ENCODE results near the gene KCNK17. TPM values are rescaled to one million over a fixed set of nuclear protein-coding genes. Genes with fewer than 3 reads are reported as not detected.

KCNK17 gene
- total RNA-seq, 1 experiment from 2014 or later: not detected

- Histone ChIP-seq H4K20me1 (ENCODE audit: insufficient read depth) (no peaks in the 10 kb centered on the region), H3K27me3 (ENCODE audit: insufficient read depth, low read length) (peaks cover 36% of the 10 kb centered on the region; the same call in 1 of the 2 replicates), H3K36me3 (ENCODE audit: control insufficient read depth in 1 of 2, insufficient read depth in 2 of 2, low read length in 2 of 2) (no peaks in the 10 kb centered on the region), H3K4me3 (replicated peaks in 1 of 2; ENCODE audit: low read depth in 1 of 2, low read length in 2 of 2) (no peak overlapping the region), H3K4me2 (ENCODE audit: low read length) (no peak overlapping the region), H2AFZ (ENCODE audit: low read depth, low read length, poor library complexity, severe bottlenecking) (no peak overlapping the region), H3K9me3 (ENCODE audit: control insufficient read depth in 1 of 2, insufficient read depth in 1 of 2, low read depth in 1 of 2, low read length in 2 of 2) (no peaks in the 10 kb centered on the region), H3K9me2 (ENCODE audit: insufficient read depth) (no peaks in the 10 kb centered on the region), H3K9ac (ENCODE audit: low read length) (no peak overlapping the region), H3K79me2 (ENCODE audit: insufficient read depth, low read length) (no peaks in the 10 kb centered on the region), H3K4me1 (ENCODE audit: control insufficient read depth in 1 of 2, insufficient read depth in 2 of 2, low read length in 2 of 2) (no peaks in the 10 kb centered on the region), H3K27ac (ENCODE audit: low read depth, low read length) (no peak overlapping the region)
- DNase-seq (ENCODE audit: low read depth, low spot score) (no peak), ATAC-seq (no peak)
- intact Hi-C loops (cut with micrococcal nuclease): no loop called here
- BruUV-seq (replicated peaks): no TSS peak
- ChIA-PET CTCF (interaction anchor here (1.0 kb wide), 1 partner anchor 19 kb away, joined by 4 read pairs; no protein-coding TSS in a partner anchor), RAD21 (ENCODE audit: low non-redundant PET in 1 of 2, low total read pairs in 2 of 2, uncharacterized antibody in 2 of 2, unreplicated experiment in 2 of 2) (no interaction called here), POLR2A (no interaction called here)
- TF ChIP-seq YY1 (IDR thresholded peaks at IDR 0.05; ENCODE audit: extremely low read depth, insufficient replicate concordance, low read depth, low read length): no peak
- no peak for TF ChIP-seq ZNF274 (IDR thresholded peaks at IDR 0.05; ENCODE audit: low read depth, low read length)
Measured at GRCh38 chr6:39321761-39322160, 7.5 kb upstream of the KCNK17 start.

- H2AFZ ChIP-seq (ENCODE audit: low read depth, low read length, poor library complexity, severe bottlenecking): no peak overlapping the region
- CTCF ChIA-PET: no interaction called here
- no peaks in the 10 kb centered on the region for H3K9me2 ChIP-seq (ENCODE audit: insufficient read depth)
- H3K4me3 ChIP-seq (replicated peaks in 1 of 2; ENCODE audit: low read depth in 1 of 2, low read length in 2 of 2): no peak overlapping the region
- no TSS peak for BruUV-seq (replicated peaks)
- no peaks in the 10 kb centered on the region for H3K79me2 ChIP-seq (ENCODE audit: insufficient read depth, low read length)
- RAD21 ChIA-PET (ENCODE audit: low non-redundant PET in 1 of 2, low total read pairs in 2 of 2, uncharacterized antibody in 2 of 2, unreplicated experiment in 2 of 2): no interaction called here
- H4K20me1 ChIP-seq (ENCODE audit: insufficient read depth): no peaks in the 10 kb centered on the region
- H3K9me3 ChIP-seq (ENCODE audit: control insufficient read depth in 1 of 2, insufficient read depth in 1 of 2, low read depth in 1 of 2, low read length in 2 of 2): no peaks in the 10 kb centered on the region
- no peak for DNase-seq (ENCODE audit: low read depth, low spot score)
- intact Hi-C loops (cut with micrococcal nuclease): no loop called here
- peaks cover 25% of the 10 kb centered on the region; the same call in 1 of the 2 replicates for H3K27me3 ChIP-seq (ENCODE audit: insufficient read depth, low read length)
- H3K9ac ChIP-seq (ENCODE audit: low read length): no peak overlapping the region
- no peak overlapping the region for H3K4me2 ChIP-seq (ENCODE audit: low read length)
- no peak for ATAC-seq
- POLR2A ChIA-PET: no interaction called here
- H3K4me1 ChIP-seq (ENCODE audit: control insufficient read depth in 1 of 2, insufficient read depth in 2 of 2, low read length in 2 of 2): no peaks in the 10 kb centered on the region
- TF ChIP-seq REST (IDR thresholded peaks at IDR 0.05; ENCODE audit: low read depth): no peak
- no peak for TF ChIP-seq POLR2A (IDR thresholded peaks at IDR 0.05; ENCODE audit: borderline replicate concordance, extremely low read depth, insufficient read depth, insufficient read length)
- no peak for TF ChIP-seq ZFX (IDR thresholded peaks at IDR 0.05)
- no peak for TF ChIP-seq SIN3A (IDR thresholded peaks at IDR 0.05; ENCODE audit: low read depth)
- no peak for TF ChIP-seq MAX (IDR thresholded peaks at IDR 0.05)
- no peak for TF ChIP-seq CEBPB (IDR thresholded peaks at IDR 0.05; ENCODE audit: low read depth)
- TF ChIP-seq TCF7L2 (IDR thresholded peaks at IDR 0.05; ENCODE audit: borderline replicate concordance, extremely low read depth, insufficient read depth, insufficient read length): no peak
- TF ChIP-seq EGR1 (IDR thresholded peaks at IDR 0.05; ENCODE audit: low read depth): no peak
- TF ChIP-seq SRF (IDR thresholded peaks at IDR 0.05; ENCODE audit: low read depth): no peak
- no peak for TF ChIP-seq EZH2 (IDR thresholded peaks at IDR 0.05)
- TF ChIP-seq POLR2AphosphoS5 (IDR thresholded peaks at IDR 0.05; ENCODE audit: low read depth, low read length): no peak
- no peak for TF ChIP-seq EZH2phosphoT487 (IDR thresholded peaks at IDR 0.05; ENCODE audit: borderline replicate concordance)
- no peak for TF ChIP-seq RAD21 (IDR thresholded peaks at IDR 0.05; ENCODE audit: low read depth)
- no peaks in the 10 kb centered on the region for H3K36me3 ChIP-seq (ENCODE audit: control insufficient read depth in 1 of 2, insufficient read depth in 2 of 2, low read length in 2 of 2)
- H3K27ac ChIP-seq (ENCODE audit: low read depth, low read length): no peak overlapping the region
Measured at GRCh38 chr6:39320363-39320984, 6.3 kb upstream of the KCNK17 start.
